Kidney glomerular epithelial cell (primary cell): ENCODE measurements around the gene NET1.

ENCODE experiments used
- DNase-seq: peaks from one replicate; lab custom pipeline; 2025; lab: John Stamatoyannopoulos, UW

The NET1 gene

DNA sequence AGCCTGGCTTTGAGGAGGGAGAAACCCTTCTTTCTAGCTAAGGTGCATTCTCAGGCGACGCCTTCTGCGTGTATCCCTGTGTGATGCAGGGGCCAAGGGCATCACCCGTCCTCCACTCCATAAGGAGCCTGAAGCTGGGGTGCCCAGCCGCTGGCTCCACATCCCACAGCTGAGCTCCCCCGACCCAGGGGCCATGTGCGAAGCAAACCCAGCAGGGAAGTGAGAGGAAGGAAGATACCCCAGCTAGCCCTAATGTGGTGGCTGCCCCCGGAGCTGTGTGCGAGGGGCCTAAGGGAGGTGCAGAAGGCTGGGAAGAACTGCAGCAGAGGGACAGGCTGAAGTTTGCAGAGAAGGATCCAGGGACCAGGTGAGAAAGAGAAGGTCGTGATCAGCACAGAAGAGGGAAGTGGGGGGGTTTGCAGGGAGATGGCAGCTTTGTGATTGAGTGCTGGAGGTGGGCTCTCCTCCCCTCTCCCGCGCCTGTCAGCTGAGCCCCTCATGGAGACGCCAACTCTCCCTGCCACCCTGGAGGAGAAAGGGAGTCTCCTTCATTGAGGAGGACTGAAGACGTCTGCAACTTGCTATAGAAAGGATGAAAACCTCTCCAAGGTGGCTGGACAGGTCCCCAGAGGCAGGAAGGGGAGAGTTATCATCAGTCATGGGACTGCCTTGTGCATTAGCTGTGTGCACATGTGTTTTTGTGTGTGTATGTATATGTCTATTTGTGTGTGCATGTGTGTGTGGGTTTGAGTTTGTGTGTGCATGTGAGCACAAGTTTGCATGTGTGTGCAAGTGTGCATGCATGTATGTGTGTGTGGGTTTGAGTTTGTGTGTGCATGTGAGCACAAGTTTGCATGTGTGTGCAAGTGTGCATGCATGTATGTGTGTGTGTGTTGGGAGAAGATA is 90.5 kb downstream of the NET1 start:
- no peak for DNase-seq

DNA sequence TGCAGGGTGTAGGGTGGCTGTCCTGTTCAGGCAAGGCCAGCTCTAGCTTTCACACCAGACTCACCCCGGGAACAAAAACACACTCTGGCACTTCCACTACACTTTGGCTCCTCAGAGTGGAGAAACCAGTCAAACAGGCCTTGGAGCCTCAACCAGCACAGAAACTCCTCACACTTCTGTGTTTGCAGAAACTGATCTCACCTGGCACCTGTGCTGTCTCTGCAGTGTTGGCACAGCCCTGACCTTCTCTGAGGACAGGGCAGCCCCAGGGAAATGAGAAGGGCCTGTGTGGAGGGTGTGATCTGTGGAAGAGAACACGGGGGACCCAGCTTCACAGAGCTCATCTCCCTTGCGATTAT is 91.1 kb downstream of the NET1 start:
- no peak for DNase-seq

GRCh38 chr10:5504146-5505072 is 92.1 kb downstream of the NET1 start:
- DNase-seq: no peak

DNA sequence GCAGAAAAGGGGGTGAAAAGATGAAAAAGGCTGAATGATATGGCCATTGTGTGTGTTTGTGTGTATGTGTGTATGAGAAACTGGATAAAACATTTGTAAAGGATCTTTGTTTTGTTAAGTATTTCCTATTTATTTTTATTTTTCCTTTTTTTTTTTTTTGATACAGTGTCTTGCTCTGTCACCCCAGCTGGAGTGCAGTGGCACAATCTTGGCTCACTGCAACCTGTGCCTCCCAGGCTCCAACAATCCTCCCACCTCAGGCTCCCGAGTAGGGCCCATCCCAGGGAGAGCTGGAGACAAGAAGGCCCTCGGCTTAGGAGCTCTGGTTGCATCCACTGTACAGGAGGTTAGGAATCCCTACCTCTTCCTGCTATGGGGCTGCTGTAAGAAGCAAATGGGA is 93.9 kb downstream of the NET1 start:
- no peak for DNase-seq

DNA sequence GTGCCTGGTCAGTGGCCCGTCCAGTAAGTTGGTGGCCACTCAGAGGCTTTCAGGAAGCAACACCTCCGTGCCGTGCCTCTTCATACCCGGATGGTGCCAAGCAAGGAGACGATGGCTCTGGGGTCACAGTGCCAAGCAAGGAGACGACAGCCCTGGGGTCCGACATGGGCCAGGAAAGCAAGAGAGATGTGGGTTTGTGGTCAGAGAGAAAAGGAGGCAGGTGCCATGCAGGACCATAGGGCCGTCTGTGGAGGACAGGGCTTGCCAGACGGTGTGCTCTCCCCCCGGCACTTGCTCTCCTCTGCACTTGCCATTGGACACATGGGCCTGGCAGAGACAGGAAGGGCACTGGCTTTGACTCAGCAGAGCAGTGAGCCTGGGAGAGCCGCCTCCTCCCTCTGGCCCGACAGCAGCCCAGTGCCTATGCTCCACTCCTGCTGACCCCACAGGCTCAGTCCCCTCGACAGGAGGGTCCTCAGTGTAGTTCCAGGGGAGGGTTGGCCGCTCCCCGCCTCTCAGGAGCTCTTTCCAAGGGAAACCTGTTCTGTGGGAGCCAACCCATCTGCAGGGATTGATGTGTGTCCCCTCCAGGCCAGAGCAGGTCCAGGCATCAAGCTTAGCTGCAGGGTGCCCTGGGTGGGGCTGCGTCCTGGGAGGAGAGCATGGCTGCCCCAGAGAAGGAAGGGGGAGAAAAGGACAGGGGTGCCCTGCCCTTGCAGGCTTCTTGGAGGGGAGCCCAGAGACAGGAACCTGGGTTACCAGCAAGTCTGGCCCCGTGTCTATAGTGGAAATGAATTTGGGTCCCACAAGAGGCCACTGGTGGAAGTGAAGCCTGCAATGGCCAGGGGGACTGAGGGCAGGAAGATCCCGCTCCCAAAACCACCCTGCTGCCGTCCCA is 94.6 kb downstream of the NET1 start:
- DNase-seq: no peak

- DNase-seq: no peak
These were observed 95.3 kb downstream of the NET1 start for GRCh38 chr10:5507649-5508131.

DNA sequence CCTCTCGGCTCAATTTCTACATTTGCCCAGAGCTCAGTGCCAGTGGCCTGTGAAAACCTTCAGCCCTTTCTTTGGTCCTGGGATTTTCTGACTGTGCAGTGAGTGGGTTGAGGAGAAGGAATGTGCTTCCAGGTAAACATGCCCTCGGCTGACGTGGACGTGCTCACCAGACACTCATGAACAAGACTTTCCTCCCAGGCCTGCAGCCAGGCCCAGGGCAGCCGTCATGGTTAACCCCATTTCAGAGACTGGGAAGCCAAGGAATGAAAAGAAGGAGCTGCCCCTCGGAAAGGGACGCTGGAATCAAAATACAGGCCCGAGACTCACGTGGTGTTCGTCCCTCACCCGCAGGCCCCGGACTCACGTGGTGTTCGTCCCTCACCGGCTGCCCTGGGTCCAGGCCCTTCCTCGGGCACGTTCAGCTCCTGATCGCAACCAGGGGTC is 95.8 kb downstream of the NET1 start:
- peak; percentile 14 for DNase-seq
